A204.1 (cell line): ENCODE data around the gene SETDB2.
"Not testable (repeated sequence)": the region's sequence is repeated elsewhere in the genome, so short reads cannot be mapped to it uniquely, and the experiment has no call there.

Source experiments
- FAIRE-seq: peaks from 2 replicates; lab custom pipeline; 2012; peaks lifted over from hg19 to GRCh38; lab: Jason Lieb, UNC

SETDB2 gene

GRCh38 chr13:49464621-49465325 lies 20.7 kb downstream of the SETDB2 start:
- no peak for FAIRE-seq

- FAIRE-seq: no peak
Observed at GRCh38 chr13:49466292-49466838, 22.3 kb downstream of the SETDB2 start.

- FAIRE-seq: no peak
Observed at GRCh38 chr13:49472186-49472585, 28.1 kb downstream of the SETDB2 start.

- FAIRE-seq: no peak
Observed at GRCh38 chr13:49476529-49476928, 32.5 kb downstream of the SETDB2 start.

GRCh38 chr13:49481788-49482187 lies 37.7 kb downstream of the SETDB2 start:
- FAIRE-seq: no peak

GRCh38 chr13:49488563-49488962 lies 44.5 kb downstream of the SETDB2 start:
- FAIRE-seq: no peak

- no peak for FAIRE-seq
Observed at GRCh38 chr13:49494645-49495044, 50.6 kb downstream of the SETDB2 start.

GRCh38 chr13:49495783-49496762 lies 52.0 kb downstream of the SETDB2 start, which contains the start of gene PHF11:
PHF11 (plus strand) TSS chr13:49495953; CDS start chr13:49496002, 49 bp downstream.
- FAIRE-seq: no peak

- not testable (repeated sequence) for FAIRE-seq
Observed at GRCh38 chr13:49496837-49497236, 52.8 kb downstream of the SETDB2 start.

GRCh38 chr13:49497272-49497671 lies 53.2 kb downstream of the SETDB2 start:
- FAIRE-seq: no peak

- FAIRE-seq: no peak
Observed at GRCh38 chr13:49498206-49498605, 54.1 kb downstream of the SETDB2 start.

GRCh38 chr13:49499889-49500660 lies 56.0 kb downstream of the SETDB2 start:
- no peak for FAIRE-seq

- FAIRE-seq: no peak
Observed at GRCh38 chr13:49502954-49503353, 58.9 kb downstream of the SETDB2 start.

GRCh38 chr13:49503951-49504350 lies 59.9 kb downstream of the SETDB2 start:
- FAIRE-seq: no peak

- FAIRE-seq: no peak
Observed at GRCh38 chr13:49512578-49512977, 68.5 kb downstream of the SETDB2 start.

GRCh38 chr13:49516467-49516866 lies 72.4 kb downstream of the SETDB2 start:
- FAIRE-seq: no peak

- FAIRE-seq: no peak
Observed at GRCh38 chr13:49517461-49517860, 73.4 kb downstream of the SETDB2 start.

- no peak for FAIRE-seq
Observed at GRCh38 chr13:49521224-49521623, 77.2 kb downstream of the SETDB2 start.

- FAIRE-seq: no peak
Observed at GRCh38 chr13:49524740-49525501, 80.8 kb downstream of the SETDB2 start.

- no peak for FAIRE-seq
Observed at GRCh38 chr13:49527123-49527522, 83.0 kb downstream of the SETDB2 start.

- FAIRE-seq: no peak
Observed at GRCh38 chr13:49528161-49528560, 84.1 kb downstream of the SETDB2 start.
